ENCODE data around the gene TRA2A. TPM values are rescaled to one million over a fixed set of nuclear protein-coding genes. Genes with fewer than 3 reads are reported as not detected.

Gene TRA2A
- total and polyA plus RNA-seq, 10 of the 15 experiments (the other 5 are each of a cell fraction or from before 2014, with no cell fraction given): 25.0 to 224 (median 91.3) TPM

DNA sequence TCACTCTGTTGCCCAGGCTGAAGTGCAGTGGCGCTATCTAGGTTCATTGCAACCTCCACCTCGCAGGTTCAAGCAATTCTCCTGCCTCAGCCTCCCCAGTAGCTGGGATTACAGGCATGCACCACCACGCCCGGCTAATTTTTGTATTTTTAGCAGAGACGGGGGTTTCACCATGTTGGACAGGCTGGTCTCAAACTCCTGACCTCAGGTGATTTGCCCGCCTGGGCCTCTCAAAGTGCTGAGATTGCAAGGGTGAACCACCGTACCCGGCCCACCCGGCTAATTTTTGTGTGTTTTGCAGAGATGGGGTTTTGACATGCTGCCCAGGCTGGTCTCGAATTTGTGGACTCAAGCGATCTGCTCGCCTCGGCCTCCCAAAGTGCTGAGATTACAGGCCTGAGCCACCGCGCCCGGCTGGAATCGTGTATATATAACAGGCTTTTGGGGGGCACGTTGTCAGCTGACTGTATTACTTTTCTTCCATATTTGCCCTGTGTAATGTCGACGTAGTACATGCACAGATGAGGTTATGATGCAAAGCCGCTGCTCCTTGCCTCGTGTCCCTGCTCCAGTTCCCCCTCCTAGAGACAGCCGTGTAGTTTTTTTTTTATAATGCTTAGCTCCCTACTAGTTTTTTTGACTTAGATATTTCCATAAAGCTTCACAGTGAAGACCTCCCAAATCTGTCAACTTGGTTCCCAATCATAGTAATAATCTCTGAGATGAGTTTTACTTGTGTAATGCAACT lies 883 bp upstream of the TRA2A start:
- RAD21 ChIA-PET (ENCODE audit: unreplicated experiment): interaction anchor here (1.3 kb wide), 1 partner anchor 160 kb away, joined by 3 read pairs; no protein-coding TSS in a partner anchor
- Histone ChIP-seq H3K4me2 (ENCODE audit: control insufficient read depth, insufficient read depth) (peak overlapping the region; percentile 17), H3K36me3 (ENCODE audit: control insufficient read depth in 2 of 2, insufficient read depth in 2 of 2, low read length in 1 of 2) (0 out of 4 replicates have a peak, but pooled peaks cover 0 to 3% of the 10 kb centered on the region in 2 experiments), H3K4me1 (ENCODE audit: control insufficient read depth, insufficient read depth, low read length) (0 out of 2 replicates have a peak, but pooled peaks cover 2% of the 10 kb centered on the region), H3K9me3 (replicated peaks; ENCODE audit: control insufficient read depth, insufficient read depth, low read length) (no peaks in the 10 kb centered on the region), H3K4me3 (peak overlapping the region; percentile 99; the same call in 1 of the 2 replicates), H3K27ac (ENCODE audit: control insufficient read depth, insufficient read depth) (peak overlapping the region; percentile 99), H3K79me2 (ENCODE audit: control insufficient read depth, insufficient read depth, low read length) (peaks cover 42% of the 10 kb centered on the region), H3K9ac (ENCODE audit: control insufficient read depth, insufficient read depth, low read length) (peak overlapping the region; percentile 100), H4K20me1 (ENCODE audit: control insufficient read depth, insufficient read depth) (peaks cover 11% of the 10 kb centered on the region; the same call in 1 of the 2 replicates), H3K27me3 (replicated peaks in 1 of 2; ENCODE audit: control insufficient read depth in 2 of 2, insufficient read depth in 2 of 2, low read length in 1 of 2) (no peaks in the 10 kb centered on the region), H2AFZ (ENCODE audit: control insufficient read depth, low read depth, low read length) (peak overlapping the region; percentile 77)
- in situ Hi-C loops (cut with MboI): no loop called here
- FAIRE-seq: no peak
- CTCF ChIA-PET: interaction anchor here (1.5 kb wide), 1 partner anchor 60 kb away, joined by 6 read pairs; no protein-coding TSS in a partner anchor
- BruUV-seq (replicated peaks): no TSS peak
- intact Hi-C loops (cut with micrococcal nuclease; ENCODE audit: unreplicated experiment): loop anchor here (5.0 to 10.0 kb wide), 2 partner anchors 180 to 348 kb away; partner anchors contain the start of gene NUP42
- 66% methylated on average over 21 of the region's 23 CpGs for WGBS (ENCODE audit: insufficient coverage, insufficient replicate concordance, low lambda C conversion rate, missing lambda C conversion rate)
- POLR2A ChIA-PET: interaction anchor here (1.1 to 2.5 kb wide), 5 partner anchors 11 to 259 kb away, joined by 3 to 14 read pairs (median 3); no protein-coding TSS in a partner anchor
- no peak for ATAC-seq
- no peak for DNase-seq (ENCODE audit: low read depth, low spot score)
- SMC1A ChIA-PET (ENCODE audit: uncharacterized antibody, unreplicated experiment): interaction anchor here (1.7 kb wide), 1 partner anchor 12 kb away, joined by 4 read pairs; no protein-coding TSS in a partner anchor
- TF ChIP-seq KLF5 (IDR thresholded peaks at IDR 0.05; ENCODE audit: partially characterized antibody) (no peak), ZNF274 (IDR thresholded peaks at IDR 0.05; ENCODE audit: insufficient read depth, insufficient read length) (no peak), MTA3 (IDR thresholded peaks at IDR 0.05; ENCODE audit: borderline replicate concordance, low read length) (no peak), TAF1 (IDR thresholded peaks at IDR 0.05; ENCODE audit: borderline replicate concordance, low read depth, low read length) (no peak), RBBP5 (conservative IDR thresholded peaks at IDR 0.05) (no peak), ZNF24 (IDR thresholded peaks at IDR 0.05) (no peak), SUZ12 (IDR thresholded peaks at IDR 0.05; ENCODE audit: unreplicated experiment) (no peak), ZNF687 (IDR thresholded peaks at IDR 0.05) (no peak), RFX5 (IDR thresholded peaks at IDR 0.05; ENCODE audit: low read depth, low read length) (no peak)
- TF ChIP-seq, protein P1, sequence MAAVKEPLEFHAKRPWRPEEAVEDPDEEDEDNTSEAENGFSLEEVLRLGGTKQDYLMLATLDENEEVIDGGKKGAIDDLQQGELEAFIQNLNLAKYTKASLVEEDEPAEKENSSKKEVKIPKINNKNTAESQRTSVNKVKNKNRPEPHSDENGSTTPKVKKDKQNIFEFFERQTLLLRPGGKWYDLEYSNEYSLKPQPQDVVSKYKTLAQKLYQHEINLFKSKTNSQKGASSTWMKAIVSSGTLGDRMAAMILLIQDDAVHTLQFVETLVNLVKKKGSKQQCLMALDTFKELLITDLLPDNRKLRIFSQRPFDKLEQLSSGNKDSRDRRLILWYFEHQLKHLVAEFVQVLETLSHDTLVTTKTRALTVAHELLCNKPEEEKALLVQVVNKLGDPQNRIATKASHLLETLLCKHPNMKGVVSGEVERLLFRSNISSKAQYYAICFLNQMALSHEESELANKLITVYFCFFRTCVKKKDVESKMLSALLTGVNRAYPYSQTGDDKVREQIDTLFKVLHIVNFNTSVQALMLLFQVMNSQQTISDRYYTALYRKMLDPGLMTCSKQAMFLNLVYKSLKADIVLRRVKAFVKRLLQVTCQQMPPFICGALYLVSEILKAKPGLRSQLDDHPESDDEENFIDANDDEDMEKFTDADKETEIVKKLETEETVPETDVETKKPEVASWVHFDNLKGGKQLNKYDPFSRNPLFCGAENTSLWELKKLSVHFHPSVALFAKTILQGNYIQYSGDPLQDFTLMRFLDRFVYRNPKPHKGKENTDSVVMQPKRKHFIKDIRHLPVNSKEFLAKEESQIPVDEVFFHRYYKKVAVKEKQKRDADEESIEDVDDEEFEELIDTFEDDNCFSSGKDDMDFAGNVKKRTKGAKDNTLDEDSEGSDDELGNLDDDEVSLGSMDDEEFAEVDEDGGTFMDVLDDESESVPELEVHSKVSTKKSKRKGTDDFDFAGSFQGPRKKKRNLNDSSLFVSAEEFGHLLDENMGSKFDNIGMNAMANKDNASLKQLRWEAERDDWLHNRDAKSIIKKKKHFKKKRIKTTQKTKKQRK (IDR thresholded peaks at IDR 0.05; ENCODE audit: low read depth, low read length): no peak
- TF ChIP-seq, protein P2, sequence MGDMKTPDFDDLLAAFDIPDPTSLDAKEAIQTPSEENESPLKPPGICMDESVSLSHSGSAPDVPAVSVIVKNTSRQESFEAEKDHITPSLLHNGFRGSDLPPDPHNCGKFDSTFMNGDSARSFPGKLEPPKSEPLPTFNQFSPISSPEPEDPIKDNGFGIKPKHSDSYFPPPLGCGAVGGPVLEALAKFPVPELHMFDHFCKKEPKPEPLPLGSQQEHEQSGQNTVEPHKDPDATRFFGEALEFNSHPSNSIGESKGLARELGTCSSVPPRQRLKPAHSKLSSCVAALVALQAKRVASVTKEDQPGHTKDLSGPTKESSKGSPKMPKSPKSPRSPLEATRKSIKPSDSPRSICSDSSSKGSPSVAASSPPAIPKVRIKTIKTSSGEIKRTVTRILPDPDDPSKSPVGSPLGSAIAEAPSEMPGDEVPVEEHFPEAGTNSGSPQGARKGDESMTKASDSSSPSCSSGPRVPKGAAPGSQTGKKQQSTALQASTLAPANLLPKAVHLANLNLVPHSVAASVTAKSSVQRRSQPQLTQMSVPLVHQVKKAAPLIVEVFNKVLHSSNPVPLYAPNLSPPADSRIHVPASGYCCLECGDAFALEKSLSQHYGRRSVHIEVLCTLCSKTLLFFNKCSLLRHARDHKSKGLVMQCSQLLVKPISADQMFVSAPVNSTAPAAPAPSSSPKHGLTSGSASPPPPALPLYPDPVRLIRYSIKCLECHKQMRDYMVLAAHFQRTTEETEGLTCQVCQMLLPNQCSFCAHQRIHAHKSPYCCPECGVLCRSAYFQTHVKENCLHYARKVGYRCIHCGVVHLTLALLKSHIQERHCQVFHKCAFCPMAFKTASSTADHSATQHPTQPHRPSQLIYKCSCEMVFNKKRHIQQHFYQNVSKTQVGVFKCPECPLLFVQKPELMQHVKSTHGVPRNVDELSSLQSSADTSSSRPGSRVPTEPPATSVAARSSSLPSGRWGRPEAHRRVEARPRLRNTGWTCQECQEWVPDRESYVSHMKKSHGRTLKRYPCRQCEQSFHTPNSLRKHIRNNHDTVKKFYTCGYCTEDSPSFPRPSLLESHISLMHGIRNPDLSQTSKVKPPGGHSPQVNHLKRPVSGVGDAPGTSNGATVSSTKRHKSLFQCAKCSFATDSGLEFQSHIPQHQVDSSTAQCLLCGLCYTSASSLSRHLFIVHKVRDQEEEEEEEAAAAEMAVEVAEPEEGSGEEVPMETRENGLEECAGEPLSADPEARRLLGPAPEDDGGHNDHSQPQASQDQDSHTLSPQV (IDR thresholded peaks at IDR 0.05): no peak

Measured in GM12878 (cell line).